ENCODE measurements around the gene TNFSF9. TPM values are rescaled to one million over a fixed set of nuclear protein-coding genes. Genes with fewer than 3 reads are reported as not detected.

The TNFSF9 gene
- total and polyA plus RNA-seq, 2 donors (not counting 1 experiment from before 2014, with no cell fraction given), result 11.7 to 24.3 TPM

- Histone ChIP-seq H3K4me2 (replicated peaks; ENCODE audit: low read depth, low read length, poor library complexity, severe bottlenecking) (no peak overlapping the region), H3K9me3 (ENCODE audit: control extremely low read depth in 1 of 3, control insufficient read depth in 2 of 3, insufficient read depth in 1 of 3, low read length in 2 of 3) (no peaks in the 10 kb centered on the region), H3K36me3 (replicated peaks in 1 of 2; ENCODE audit: control extremely low read depth in 1 of 2, control insufficient read depth in 1 of 2, extremely low read depth in 1 of 2, insufficient read depth in 2 of 2, low read length in 1 of 2) (no peaks in the 10 kb centered on the region), H3K79me2 (ENCODE audit: control insufficient read depth, insufficient read depth, low read length) (no peaks in the 10 kb centered on the region), H3K4me3 (ENCODE audit: control extremely low read depth in 1 of 5, extremely low read depth in 1 of 5, insufficient read depth in 1 of 5, low read depth in 2 of 5, low read length in 4 of 5) (no peak overlapping the region), H4K20me1 (ENCODE audit: control insufficient read depth, insufficient read depth, low read length, poor library complexity, severe bottlenecking) (no peaks in the 10 kb centered on the region), H3K27ac (ENCODE audit: low read length in 2 of 2) (no peak overlapping the region), H3K9ac (ENCODE audit: low read length) (no peak overlapping the region), H3K4me1 (ENCODE audit: control insufficient read depth in 2 of 2, insufficient read depth in 2 of 2, low read length in 2 of 2) (peaks cover 16 to 28% of the 10 kb centered on the region in 2 donors), H3K27me3 (replicated peaks in 1 of 4; ENCODE audit: control extremely low read depth in 1 of 4, control insufficient read depth in 3 of 4, insufficient read depth in 4 of 4, low read length in 3 of 4) (no peaks in the 10 kb centered on the region), H2AFZ (ENCODE audit: insufficient read depth, low read depth, low read length, poor library complexity, severe bottlenecking) (no peak overlapping the region)
- CTCF ChIA-PET, result interaction anchor here (0.6 to 1.9 kb wide), 3 partner anchors 8 to 22 kb away, joined by 3 to 4 read pairs (median 3); no protein-coding TSS in a partner anchor
- DNase-seq (no peak), ATAC-seq (ENCODE audit: low read depth) (no peak)
- no peaks in the 10 kb centered on the region for H3K27me3 Mint-ChIP-seq
- TF ChIP-seq EZH2 (IDR thresholded peaks at IDR 0.05; ENCODE audit: borderline replicate concordance, insufficient read depth, low read depth, low read length, poor library complexity, severe bottlenecking) (no peak), CTCF (IDR thresholded peaks at IDR 0.05) (no peak)
- no peak overlapping the region for H3K27ac Mint-ChIP-seq
- WGBS (ENCODE audit: insufficient coverage), result 89% methylated on average over 5 of the region's 7 CpGs
- H3K4me3 Mint-ChIP-seq, result no peak overlapping the region
- POLR2A ChIA-PET, result interaction anchor here (0.7 kb wide), 1 partner anchor 51 kb away, joined by 11 read pairs; no protein-coding TSS in a partner anchor
- intact Hi-C loops (cut with micrococcal nuclease), result loop anchor here (2.0 to 5.0 kb wide), 3 partner anchors 51 to 283 kb away; partner anchors contain the start of genes GPR108 and TRIP10
- no peaks in the 10 kb centered on the region for H3K9me3 Mint-ChIP-seq (ENCODE audit: insufficient read depth)
- peaks cover 21% of the 10 kb centered on the region for H3K4me1 Mint-ChIP-seq
Measured at GRCh38 chr19:6579450-6580178, 48.8 kb downstream of the TNFSF9 start.

DNA sequence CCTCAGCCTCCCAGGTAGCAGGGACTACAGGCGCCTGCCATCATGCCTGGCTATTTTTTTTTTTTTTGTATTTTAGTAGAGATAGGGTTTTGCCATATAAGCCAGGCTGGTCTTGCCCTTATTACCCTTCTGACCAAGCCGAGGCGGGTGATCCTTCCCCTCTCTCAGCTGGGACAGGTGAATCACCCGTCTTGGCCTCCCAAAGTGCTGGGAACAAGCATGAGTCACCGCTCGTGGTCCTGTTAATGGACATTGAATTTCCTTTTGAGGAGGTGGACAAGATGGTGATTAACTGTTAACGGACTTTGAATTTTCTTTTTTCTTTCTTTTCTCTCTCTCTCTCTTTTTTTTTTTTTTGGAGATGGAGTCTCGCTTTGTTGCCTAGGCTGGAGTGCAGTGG is 49.5 kb downstream of the TNFSF9 start:
- Histone ChIP-seq H2AFZ (ENCODE audit: insufficient read depth, low read depth, low read length, poor library complexity, severe bottlenecking) (no peak overlapping the region), H3K36me3 (replicated peaks in 1 of 2; ENCODE audit: control extremely low read depth in 1 of 2, control insufficient read depth in 1 of 2, extremely low read depth in 1 of 2, insufficient read depth in 2 of 2, low read length in 1 of 2) (no peaks in the 10 kb centered on the region), H3K4me1 (ENCODE audit: control insufficient read depth in 2 of 2, insufficient read depth in 2 of 2, low read length in 2 of 2) (peaks cover 16 to 28% of the 10 kb centered on the region in 2 donors), H3K4me2 (replicated peaks; ENCODE audit: low read depth, low read length, poor library complexity, severe bottlenecking) (no peak overlapping the region), H3K4me3 (ENCODE audit: control extremely low read depth in 1 of 5, extremely low read depth in 1 of 5, insufficient read depth in 1 of 5, low read depth in 2 of 5, low read length in 4 of 5) (no peak overlapping the region), H4K20me1 (ENCODE audit: control insufficient read depth, insufficient read depth, low read length, poor library complexity, severe bottlenecking) (no peaks in the 10 kb centered on the region), H3K27me3 (replicated peaks in 1 of 4; ENCODE audit: control extremely low read depth in 1 of 4, control insufficient read depth in 3 of 4, insufficient read depth in 4 of 4, low read length in 3 of 4) (no peaks in the 10 kb centered on the region), H3K79me2 (ENCODE audit: control insufficient read depth, insufficient read depth, low read length) (no peaks in the 10 kb centered on the region), H3K9me3 (ENCODE audit: control extremely low read depth in 1 of 3, control insufficient read depth in 2 of 3, insufficient read depth in 1 of 3, low read length in 2 of 3) (no peaks in the 10 kb centered on the region), H3K27ac (ENCODE audit: low read length in 2 of 2) (no peak overlapping the region), H3K9ac (ENCODE audit: low read length) (no peak overlapping the region)
- TF ChIP-seq EZH2 (IDR thresholded peaks at IDR 0.05; ENCODE audit: borderline replicate concordance, insufficient read depth, low read depth, low read length, poor library complexity, severe bottlenecking) (no peak), CTCF (IDR thresholded peaks at IDR 0.05) (no peak)
- Mint-ChIP-seq H3K27ac (no peak overlapping the region), H3K27me3 (no peaks in the 10 kb centered on the region), H3K9me3 (ENCODE audit: insufficient read depth) (no peaks in the 10 kb centered on the region), H3K4me3 (no peak overlapping the region), H3K4me1 (peaks cover 21% of the 10 kb centered on the region)
- WGBS (ENCODE audit: insufficient coverage), result 100% methylated on average over 3 of the region's 8 CpGs
- ATAC-seq (ENCODE audit: low read depth) (no peak), DNase-seq (no peak)
- ChIA-PET POLR2A (interaction anchor here (0.6 kb wide), 1 partner anchor 65 kb away, joined by 3 read pairs; no protein-coding TSS in a partner anchor), CTCF (interaction anchor here (0.6 to 1.9 kb wide), 2 partner anchors 18 to 21 kb away, joined by 3 to 4 read pairs; no protein-coding TSS in a partner anchor)
- intact Hi-C loops (cut with micrococcal nuclease), result no loop called here
